H1 (cell line): ENCODE measurements around the gene CIZ1. TPM values are rescaled to one million over a fixed set of nuclear protein-coding genes. Genes with fewer than 3 reads are reported as not detected.

ENCODE experiments used
- CHD1 ChIP-seq: IDR thresholded peaks from 2 replicates; pipeline ENCODE4 v1.6.1; 2012; ENCODE audit warnings: low read depth, low read length, improper control_type of control experiment
- FOSL1 ChIP-seq: IDR thresholded peaks from 2 replicates; pipeline ENCODE4 v1.6.1; 2011; ENCODE audit warnings: mild to moderate bottlenecking, low read depth, low read length, moderate library complexity; ENCODE audit not compliant: insufficient read depth
- GABPA ChIP-seq: IDR thresholded peaks from 2 replicates; pipeline ENCODE4 v1.6.1; 2011; ENCODE audit warnings: mild to moderate bottlenecking, low read length, moderate library complexity, borderline replicate concordance; ENCODE audit not compliant: insufficient read depth
- HDAC2 ChIP-seq, 2 experiments: fragments of 300-600 bp in 1 of 2; sonication (generic) in 1 of 2; IDR thresholded peaks; 2 replicates each; pipeline ENCODE4 v1.6.1; 2011 to 2012; ENCODE audit warnings: low read depth in 2 of 2, low read length in 2 of 2, mild to moderate bottlenecking in 2 of 2, moderate library complexity in 2 of 2, borderline replicate concordance in 1 of 2, inconsistent platforms in 1 of 2
- HDAC6 ChIP-seq: IDR thresholded peaks from one replicate; pipeline ENCODE4 v1.7.1; 2012; ENCODE audit warnings: low read depth, mild to moderate bottlenecking, inconsistent platforms, low read length, moderate library complexity
- RNF2 ChIP-seq: fragments of 200-900, 300-1000 bp; sonication (generic); IDR thresholded peaks from 2 replicates; pipeline ENCODE4 v1.7.1; 2016; ENCODE audit warnings: borderline replicate concordance, low read depth, mild to moderate bottlenecking, antibody characterized with exemption, low read length; ENCODE audit not compliant: poor library complexity, severe bottlenecking; ENCODE audit errors: missing control alignments
- SP2 ChIP-seq: IDR thresholded peaks from 2 replicates; pipeline ENCODE4 v1.6.1; 2012; ENCODE audit warnings: mild to moderate bottlenecking, low read length, inconsistent platforms
- SRF ChIP-seq: IDR thresholded peaks from 2 replicates; pipeline ENCODE4 v1.6.1; 2011; ENCODE audit warnings: mild to moderate bottlenecking, low read depth, low read length, moderate library complexity
- polyA plus RNA-seq, 7 experiments: library from polyadenylated mRNA; depleted of rRNA in 3 of 7; stranded (reverse) in 5 of 7; unstranded in 2 of 7; fragments of >200 nt in 5 of 7; fragments of 200-250 nt in 2 of 7; gene quantifications; 1 replicate in 5 of 7; 2 replicates in 1 of 7; 4 replicates in 1 of 7; pipeline versions ENCODE4 v1.2.1 to v1.2.3, GENCODE V29; 2011 to 2013; ENCODE audit warnings: missing spikeins in 2 of 7, mixed read lengths in 2 of 7
- total RNA-seq: library from RNA; stranded (reverse); fragmentation: NEBNext Ultra II Directional; extraction: Animal tissue kit (Norgen Biotek cat#: 25700); gene quantifications from 2 replicates; pipeline ENCODE4 v1.2.1, GENCODE V29; 2021
- TF ChIP-seq, protein P1 (sequence below): IDR thresholded peaks from 2 replicates; pipeline ENCODE4 v1.6.1; 2011; ENCODE audit warnings: low read length, improper control_type of control experiment
- TF ChIP-seq, protein P2 (sequence below): fragments of 300-600 bp; sonication (generic); IDR thresholded peaks from 2 replicates; pipeline ENCODE4 v1.7.1; 2012; ENCODE audit warnings: low read length, moderate library complexity, mild to moderate bottlenecking, inconsistent platforms; ENCODE audit not compliant: insufficient replicate concordance

The CIZ1 gene
- total and polyA plus RNA-seq, 2 of the 8 experiments (the other 6 are each of a cell fraction or from before 2014, with no cell fraction given) = 66.0 to 107 TPM

DNA sequence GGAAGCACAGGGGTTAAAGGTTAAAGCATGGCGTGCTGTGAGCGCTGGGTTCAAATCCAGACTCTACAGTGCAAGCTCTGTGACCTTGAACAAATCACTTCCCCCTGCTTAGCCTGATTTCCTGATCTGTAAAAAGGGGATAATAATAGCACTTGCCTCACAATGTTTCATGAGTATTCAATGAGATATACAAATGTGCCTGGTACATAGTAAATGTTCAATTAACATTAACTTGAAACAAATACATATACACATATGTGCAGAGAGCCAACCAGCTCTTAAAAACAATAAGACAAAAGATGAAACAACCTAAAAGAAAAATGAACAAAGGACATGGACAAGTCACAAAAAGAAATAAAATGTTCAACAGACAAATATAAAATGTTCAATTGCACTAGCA is 4.0 kb downstream of the CIZ1 start (continued):
- TF ChIP-seq, protein P1, sequence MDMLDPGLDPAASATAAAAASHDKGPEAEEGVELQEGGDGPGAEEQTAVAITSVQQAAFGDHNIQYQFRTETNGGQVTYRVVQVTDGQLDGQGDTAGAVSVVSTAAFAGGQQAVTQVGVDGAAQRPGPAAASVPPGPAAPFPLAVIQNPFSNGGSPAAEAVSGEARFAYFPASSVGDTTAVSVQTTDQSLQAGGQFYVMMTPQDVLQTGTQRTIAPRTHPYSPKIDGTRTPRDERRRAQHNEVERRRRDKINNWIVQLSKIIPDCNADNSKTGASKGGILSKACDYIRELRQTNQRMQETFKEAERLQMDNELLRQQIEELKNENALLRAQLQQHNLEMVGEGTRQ = no peak
- TF ChIP-seq GABPA = no peak
- TF ChIP-seq HDAC2 (IDR thresholded peaks at IDR 0.05; ENCODE audit: borderline replicate concordance in 1 of 2, low read depth in 2 of 2, low read length in 2 of 2) = no peak
- no peak for TF ChIP-seq SRF
- no peak for TF ChIP-seq HDAC6
- TF ChIP-seq FOSL1 = no peak
- no peak for TF ChIP-seq CHD1
- TF ChIP-seq, protein P2, sequence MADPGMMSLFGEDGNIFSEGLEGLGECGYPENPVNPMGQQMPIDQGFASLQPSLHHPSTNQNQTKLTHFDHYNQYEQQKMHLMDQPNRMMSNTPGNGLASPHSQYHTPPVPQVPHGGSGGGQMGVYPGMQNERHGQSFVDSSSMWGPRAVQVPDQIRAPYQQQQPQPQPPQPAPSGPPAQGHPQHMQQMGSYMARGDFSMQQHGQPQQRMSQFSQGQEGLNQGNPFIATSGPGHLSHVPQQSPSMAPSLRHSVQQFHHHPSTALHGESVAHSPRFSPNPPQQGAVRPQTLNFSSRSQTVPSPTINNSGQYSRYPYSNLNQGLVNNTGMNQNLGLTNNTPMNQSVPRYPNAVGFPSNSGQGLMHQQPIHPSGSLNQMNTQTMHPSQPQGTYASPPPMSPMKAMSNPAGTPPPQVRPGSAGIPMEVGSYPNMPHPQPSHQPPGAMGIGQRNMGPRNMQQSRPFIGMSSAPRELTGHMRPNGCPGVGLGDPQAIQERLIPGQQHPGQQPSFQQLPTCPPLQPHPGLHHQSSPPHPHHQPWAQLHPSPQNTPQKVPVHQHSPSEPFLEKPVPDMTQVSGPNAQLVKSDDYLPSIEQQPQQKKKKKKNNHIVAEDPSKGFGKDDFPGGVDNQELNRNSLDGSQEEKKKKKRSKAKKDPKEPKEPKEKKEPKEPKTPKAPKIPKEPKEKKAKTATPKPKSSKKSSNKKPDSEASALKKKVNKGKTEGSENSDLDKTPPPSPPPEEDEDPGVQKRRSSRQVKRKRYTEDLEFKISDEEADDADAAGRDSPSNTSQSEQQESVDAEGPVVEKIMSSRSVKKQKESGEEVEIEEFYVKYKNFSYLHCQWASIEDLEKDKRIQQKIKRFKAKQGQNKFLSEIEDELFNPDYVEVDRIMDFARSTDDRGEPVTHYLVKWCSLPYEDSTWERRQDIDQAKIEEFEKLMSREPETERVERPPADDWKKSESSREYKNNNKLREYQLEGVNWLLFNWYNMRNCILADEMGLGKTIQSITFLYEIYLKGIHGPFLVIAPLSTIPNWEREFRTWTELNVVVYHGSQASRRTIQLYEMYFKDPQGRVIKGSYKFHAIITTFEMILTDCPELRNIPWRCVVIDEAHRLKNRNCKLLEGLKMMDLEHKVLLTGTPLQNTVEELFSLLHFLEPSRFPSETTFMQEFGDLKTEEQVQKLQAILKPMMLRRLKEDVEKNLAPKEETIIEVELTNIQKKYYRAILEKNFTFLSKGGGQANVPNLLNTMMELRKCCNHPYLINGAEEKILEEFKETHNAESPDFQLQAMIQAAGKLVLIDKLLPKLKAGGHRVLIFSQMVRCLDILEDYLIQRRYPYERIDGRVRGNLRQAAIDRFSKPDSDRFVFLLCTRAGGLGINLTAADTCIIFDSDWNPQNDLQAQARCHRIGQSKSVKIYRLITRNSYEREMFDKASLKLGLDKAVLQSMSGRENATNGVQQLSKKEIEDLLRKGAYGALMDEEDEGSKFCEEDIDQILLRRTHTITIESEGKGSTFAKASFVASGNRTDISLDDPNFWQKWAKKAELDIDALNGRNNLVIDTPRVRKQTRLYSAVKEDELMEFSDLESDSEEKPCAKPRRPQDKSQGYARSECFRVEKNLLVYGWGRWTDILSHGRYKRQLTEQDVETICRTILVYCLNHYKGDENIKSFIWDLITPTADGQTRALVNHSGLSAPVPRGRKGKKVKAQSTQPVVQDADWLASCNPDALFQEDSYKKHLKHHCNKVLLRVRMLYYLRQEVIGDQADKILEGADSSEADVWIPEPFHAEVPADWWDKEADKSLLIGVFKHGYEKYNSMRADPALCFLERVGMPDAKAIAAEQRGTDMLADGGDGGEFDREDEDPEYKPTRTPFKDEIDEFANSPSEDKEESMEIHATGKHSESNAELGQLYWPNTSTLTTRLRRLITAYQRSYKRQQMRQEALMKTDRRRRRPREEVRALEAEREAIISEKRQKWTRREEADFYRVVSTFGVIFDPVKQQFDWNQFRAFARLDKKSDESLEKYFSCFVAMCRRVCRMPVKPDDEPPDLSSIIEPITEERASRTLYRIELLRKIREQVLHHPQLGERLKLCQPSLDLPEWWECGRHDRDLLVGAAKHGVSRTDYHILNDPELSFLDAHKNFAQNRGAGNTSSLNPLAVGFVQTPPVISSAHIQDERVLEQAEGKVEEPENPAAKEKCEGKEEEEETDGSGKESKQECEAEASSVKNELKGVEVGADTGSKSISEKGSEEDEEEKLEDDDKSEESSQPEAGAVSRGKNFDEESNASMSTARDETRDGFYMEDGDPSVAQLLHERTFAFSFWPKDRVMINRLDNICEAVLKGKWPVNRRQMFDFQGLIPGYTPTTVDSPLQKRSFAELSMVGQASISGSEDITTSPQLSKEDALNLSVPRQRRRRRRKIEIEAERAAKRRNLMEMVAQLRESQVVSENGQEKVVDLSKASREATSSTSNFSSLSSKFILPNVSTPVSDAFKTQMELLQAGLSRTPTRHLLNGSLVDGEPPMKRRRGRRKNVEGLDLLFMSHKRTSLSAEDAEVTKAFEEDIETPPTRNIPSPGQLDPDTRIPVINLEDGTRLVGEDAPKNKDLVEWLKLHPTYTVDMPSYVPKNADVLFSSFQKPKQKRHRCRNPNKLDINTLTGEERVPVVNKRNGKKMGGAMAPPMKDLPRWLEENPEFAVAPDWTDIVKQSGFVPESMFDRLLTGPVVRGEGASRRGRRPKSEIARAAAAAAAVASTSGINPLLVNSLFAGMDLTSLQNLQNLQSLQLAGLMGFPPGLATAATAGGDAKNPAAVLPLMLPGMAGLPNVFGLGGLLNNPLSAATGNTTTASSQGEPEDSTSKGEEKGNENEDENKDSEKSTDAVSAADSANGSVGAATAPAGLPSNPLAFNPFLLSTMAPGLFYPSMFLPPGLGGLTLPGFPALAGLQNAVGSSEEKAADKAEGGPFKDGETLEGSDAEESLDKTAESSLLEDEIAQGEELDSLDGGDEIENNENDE = no peak
- TF ChIP-seq RNF2 = no peak
- no peak for TF ChIP-seq SP2
